GM12873 (cell line): ENCODE results near the gene PSENEN.

ENCODE experiments used
- TF ChIP-seq, protein P1 (sequence below): IDR thresholded peaks from 2 replicates; pipeline ENCODE4 v1.5.1; 2012; ENCODE audit warnings: low read depth, mild to moderate bottlenecking, moderate library complexity, low read length, control low read depth; ENCODE audit not compliant: insufficient read depth; ENCODE audit errors: missing control alignments

The PSENEN gene

DNA sequence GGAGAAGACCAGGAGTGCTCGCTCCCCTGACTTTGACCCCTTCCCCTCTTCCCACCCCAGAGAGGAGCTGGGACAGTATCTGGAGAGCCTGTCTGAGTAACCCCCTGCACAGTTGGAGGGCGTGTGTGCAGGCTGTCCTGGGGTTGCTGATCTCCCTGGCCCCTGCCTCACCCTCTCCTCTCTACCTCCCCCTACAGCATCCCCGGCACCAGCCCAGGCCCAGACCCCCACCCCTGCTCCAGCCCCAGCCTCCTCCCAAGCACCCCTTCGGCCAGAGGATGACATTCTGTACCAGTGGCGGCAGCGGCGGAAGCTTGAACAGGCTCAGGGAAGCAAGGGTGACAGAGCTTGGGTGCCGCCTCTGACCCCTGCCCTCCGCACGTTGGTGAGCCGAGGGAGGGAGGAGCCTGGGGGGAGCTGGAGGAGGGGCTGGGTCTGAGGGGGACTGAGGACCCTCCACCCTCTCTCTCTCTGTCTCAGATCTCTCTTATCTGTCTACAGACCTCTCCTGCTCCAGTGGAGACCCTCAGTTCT lies 21.2 kb downstream of the PSENEN start:
- TF ChIP-seq, protein P1, sequence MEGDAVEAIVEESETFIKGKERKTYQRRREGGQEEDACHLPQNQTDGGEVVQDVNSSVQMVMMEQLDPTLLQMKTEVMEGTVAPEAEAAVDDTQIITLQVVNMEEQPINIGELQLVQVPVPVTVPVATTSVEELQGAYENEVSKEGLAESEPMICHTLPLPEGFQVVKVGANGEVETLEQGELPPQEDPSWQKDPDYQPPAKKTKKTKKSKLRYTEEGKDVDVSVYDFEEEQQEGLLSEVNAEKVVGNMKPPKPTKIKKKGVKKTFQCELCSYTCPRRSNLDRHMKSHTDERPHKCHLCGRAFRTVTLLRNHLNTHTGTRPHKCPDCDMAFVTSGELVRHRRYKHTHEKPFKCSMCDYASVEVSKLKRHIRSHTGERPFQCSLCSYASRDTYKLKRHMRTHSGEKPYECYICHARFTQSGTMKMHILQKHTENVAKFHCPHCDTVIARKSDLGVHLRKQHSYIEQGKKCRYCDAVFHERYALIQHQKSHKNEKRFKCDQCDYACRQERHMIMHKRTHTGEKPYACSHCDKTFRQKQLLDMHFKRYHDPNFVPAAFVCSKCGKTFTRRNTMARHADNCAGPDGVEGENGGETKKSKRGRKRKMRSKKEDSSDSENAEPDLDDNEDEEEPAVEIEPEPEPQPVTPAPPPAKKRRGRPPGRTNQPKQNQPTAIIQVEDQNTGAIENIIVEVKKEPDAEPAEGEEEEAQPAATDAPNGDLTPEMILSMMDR, result no peak

DNA sequence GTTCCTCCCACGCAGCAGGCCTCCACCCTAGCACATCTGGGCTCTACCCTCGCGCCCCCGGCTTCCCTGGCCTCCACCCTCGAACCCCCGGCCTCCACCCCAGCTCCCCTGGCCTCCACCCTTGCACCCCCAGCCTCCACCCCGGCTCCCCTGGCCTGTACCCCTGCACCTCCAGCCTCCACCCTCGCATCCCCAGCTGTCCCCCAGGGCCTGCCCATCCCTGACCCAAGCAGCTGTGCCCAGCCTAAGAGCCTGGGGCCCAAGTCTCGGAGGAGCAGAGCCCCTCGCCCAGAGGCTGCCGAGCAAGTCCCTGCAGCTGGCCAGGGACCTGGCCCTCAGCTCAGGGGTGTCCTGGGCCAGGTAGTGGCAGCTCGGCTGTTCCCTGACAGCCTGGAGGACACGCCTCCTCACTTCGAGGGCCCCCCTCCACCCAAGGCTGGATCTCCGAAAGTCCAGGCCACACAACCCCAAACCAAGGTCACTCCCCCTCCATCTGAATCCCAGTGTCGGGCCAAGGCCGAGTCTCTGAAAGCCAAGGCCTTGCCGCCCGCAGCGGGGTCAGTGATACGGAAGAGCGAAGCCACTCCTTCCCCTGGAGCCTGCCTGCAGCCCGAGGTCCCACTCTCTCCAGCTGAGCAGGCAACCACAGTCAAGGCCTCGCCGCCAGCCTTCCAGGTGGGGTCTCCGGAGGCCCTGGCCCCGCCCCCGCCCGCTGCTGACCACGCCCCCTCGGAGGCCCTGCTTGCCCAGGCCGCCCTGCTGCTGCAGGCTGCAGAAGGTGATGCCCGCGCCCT lies 22.0 kb downstream of the PSENEN start:
- TF ChIP-seq, protein P1, result no peak

DNA sequence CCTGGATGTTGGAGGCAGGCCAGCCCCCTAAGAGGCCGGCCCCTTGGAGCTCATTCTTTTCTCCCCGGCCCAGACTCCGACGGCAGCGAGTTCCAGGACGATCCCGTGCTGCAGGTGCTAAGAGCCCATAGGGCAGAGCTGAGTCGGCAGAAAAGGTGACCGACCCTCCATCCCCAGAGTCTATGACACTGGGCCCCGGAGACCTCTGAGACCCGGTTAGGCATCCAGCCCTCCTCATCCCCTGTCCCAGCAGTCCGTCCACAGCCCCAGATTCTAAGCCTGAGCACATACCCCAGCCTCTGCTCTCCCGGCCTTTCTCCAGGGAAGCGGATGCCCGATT lies 22.6 kb downstream of the PSENEN start:
- TF ChIP-seq, protein P1, result no peak

DNA sequence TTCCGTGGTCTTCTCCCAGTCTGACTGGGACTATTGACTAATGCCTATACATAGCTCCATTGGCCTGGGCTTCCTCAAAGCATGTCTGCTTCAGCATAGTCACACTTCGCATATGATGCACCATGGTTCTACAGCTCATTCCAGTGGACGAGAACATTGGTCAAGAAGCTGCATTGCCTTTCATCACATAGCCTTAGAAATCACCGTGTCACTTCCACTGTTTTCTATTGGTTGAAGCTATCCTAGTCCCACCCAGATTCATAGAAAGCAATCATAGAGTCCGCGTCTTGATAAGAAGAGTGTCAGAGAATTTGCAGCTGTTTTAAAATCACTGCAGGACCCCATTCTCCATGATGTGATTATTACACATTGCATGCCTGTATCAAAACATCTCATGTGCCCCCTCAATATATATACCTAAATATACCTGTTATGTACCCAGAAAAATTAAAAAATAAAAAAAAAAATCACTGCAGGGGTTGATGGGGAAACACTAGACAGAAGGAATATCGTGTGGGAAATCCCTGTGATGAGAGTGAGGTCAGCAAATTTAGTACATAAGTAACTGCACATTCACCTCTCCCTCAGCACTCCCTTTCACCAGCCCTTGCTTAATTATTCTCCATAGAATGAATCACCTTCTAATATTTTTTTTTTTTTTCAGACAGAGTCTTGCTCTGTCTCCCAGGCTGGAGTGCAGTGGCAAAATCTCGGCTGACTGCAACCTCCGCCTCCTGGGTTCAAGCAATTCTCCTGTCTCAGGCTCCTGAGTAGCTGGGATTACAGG lies 27.8 kb downstream of the PSENEN start:
- TF ChIP-seq, protein P1, result no peak

DNA sequence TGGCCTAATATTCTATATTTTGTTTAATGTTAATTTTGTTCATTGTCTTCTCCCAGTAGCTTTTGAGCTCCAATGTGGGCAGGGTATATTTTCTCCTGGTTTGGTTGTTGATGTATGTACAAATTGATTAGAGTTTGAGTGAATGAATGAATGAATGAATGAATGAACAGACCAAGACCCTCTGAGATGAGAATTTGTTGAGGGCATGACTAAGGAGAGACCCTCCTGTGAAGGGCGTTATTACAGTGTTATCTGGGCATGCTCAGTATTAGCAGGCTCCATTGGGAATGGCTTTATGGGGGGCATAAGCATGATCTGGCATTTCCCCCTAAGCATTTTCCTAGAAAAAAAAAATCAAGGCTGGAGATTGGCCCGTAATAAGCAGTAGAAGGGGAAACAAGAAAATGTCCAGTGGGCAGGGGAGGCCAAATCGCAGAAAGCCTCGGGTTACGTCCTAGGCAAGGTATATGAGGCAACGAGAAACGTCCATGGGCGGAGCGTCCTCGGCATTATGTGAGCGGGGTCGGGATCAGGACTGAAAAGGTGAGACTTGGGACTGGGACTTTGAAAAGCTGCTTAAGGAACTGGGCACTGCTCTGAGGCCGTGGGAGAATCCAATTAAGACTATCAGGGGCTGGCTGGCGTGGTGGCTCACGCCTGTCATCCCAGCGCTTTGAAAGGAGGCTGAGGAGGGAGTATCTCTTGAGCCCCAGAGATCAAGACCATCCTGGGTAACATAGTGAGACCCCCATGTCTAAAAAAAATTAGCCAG lies 29.0 kb downstream of the PSENEN start:
- TF ChIP-seq, protein P1, result no peak

DNA sequence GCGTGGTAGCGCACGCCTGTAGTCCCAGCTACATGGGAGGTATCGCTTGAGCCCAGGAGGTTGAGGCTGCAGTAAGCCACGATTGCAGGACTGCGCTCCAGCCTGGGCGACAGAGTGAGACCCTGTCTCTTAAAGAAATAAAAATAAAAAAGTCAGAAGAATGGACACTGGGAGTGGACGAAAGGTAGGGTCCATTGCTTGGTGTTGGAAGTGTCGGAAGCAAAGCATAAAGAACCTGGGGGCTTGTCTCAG lies 29.5 kb downstream of the PSENEN start:
- TF ChIP-seq, protein P1, result no peak
